Measurements from ENCODE around the gene TCN1.
"Not testable (repeated sequence)": the region's sequence is repeated elsewhere in the genome, so short reads cannot be mapped to it uniquely, and the experiment has no call there.

The TCN1 gene

DNA sequence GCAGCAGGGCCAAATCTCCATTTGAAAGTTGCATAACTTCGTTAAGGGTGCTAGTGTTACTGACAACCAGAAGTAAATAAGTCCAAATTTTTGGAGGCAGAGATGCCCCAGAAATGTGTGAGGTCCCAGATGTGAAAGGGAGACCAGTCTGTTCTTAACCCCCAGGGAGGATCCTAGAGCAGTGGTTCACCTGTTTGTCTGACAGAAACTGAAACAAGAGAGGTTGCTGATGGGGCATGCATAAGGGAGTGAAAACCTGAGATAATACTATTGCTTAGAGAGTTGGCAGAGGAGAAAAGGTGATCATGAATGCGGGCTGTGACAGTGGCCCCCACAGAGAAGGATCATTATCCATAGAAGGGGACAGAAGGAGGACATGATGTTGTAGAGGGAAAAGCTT lies 24.8 kb downstream of the TCN1 start:
- H3K27ac ChIP-seq (ENCODE audit: low read depth, low read length, severe bottlenecking), result no peak overlapping the region
- H3K9me3 ChIP-seq (ENCODE audit: control insufficient read depth, low read length), result no peaks in the 10 kb centered on the region
- H3K36me3 ChIP-seq (ENCODE audit: control insufficient read depth, insufficient read depth, low read length), result no peaks in the 10 kb centered on the region
- H3K4me3 ChIP-seq (ENCODE audit: extremely low read depth, insufficient read depth, low read length, poor library complexity, severe bottlenecking), result no peak overlapping the region
- H3K4me1 ChIP-seq (ENCODE audit: control insufficient read depth, insufficient read depth, low read length, poor library complexity, severe bottlenecking), result no peaks in the 10 kb centered on the region
- WGBS, 2 experiments (ENCODE audit: insufficient coverage in 2 of 2), result 85 to 88% methylated on average over 2 of the region's 2 CpGs

DNA sequence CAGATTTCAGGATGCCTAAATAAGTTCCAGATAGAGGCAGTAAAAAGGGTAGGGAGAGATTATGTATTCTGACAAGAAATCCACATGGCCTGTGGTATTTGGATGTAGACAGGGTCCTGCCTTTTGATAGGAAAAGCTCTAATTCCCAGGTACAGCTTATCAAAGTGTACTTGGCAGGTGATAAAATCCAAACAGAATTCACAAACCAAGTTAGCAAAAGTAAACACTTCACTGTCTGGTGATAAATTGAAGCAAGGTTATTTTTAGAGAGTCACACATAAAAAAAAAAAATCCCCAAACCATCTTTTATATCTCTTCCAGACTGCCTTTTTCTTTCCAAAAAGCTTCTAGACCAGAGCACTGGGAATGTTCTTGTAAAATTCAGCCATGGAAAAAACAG lies 26.7 kb downstream of the TCN1 start:
- Histone ChIP-seq H3K9me3 (ENCODE audit: control insufficient read depth, low read length) (no peaks in the 10 kb centered on the region), H3K36me3 (ENCODE audit: control insufficient read depth, insufficient read depth, low read length) (no peaks in the 10 kb centered on the region), H3K4me1 (ENCODE audit: control insufficient read depth, insufficient read depth, low read length, poor library complexity, severe bottlenecking) (no peaks in the 10 kb centered on the region), H3K27ac (ENCODE audit: low read depth, low read length, severe bottlenecking) (no peak overlapping the region), H3K4me3 (ENCODE audit: extremely low read depth, insufficient read depth, low read length, poor library complexity, severe bottlenecking) (no peak overlapping the region)

DNA sequence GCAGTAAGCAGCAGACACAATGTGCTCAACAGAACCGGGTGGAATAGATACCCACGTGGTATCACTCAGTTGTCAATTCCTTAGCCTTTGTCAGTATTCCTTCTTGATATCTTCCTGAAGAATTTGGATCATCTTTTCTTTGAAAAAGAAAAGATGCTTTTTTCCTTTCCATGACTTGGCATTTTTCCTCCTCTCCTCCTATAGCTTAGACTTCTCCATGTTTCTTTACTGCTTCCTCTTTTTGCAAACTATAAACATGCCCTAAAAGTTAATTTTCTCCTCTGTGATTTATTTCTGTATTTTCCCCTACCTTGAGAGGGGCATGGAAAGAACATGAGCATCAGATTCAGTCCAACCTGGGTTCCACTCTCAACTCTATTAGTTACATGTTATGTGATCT lies 32.7 kb downstream of the TCN1 start:
- H3K4me1 ChIP-seq (ENCODE audit: control insufficient read depth, insufficient read depth, low read length, poor library complexity, severe bottlenecking), result no peaks in the 10 kb centered on the region
- WGBS, 2 experiments (ENCODE audit: insufficient coverage in 2 of 2), result 92% methylated on average over 2 of the region's 2 CpGs; no CpG with 5 or more reads in 1 of the 2 experiments
- no peak overlapping the region for H3K4me3 ChIP-seq (ENCODE audit: extremely low read depth, insufficient read depth, low read length, poor library complexity, severe bottlenecking)
- no peaks in the 10 kb centered on the region for H3K36me3 ChIP-seq (ENCODE audit: control insufficient read depth, insufficient read depth, low read length)
- H3K9me3 ChIP-seq (ENCODE audit: control insufficient read depth, low read length), result no peaks in the 10 kb centered on the region
- H3K27ac ChIP-seq (ENCODE audit: low read depth, low read length, severe bottlenecking), result no peak overlapping the region

DNA sequence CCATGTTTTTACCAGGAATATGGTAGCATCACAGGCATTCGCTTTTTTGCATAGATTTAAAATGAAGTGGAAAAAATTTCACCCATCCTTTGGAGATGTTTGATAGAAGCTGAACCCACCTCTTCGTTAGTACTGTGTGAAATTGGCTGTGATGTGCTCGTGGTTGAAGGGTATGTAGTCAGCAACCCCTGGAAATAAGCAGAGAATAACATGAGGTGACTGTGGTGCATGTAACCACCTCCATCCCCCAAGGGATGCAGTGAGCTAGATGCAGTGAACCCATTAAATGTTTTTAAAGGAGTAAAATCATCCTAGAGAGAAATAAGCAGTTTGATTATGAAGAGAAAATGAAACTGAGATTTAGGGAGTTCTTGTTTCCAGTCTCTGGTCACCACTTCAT lies 36.9 kb downstream of the TCN1 start:
- Histone ChIP-seq H3K27ac (ENCODE audit: low read depth, low read length, severe bottlenecking) (no peak overlapping the region), H3K4me1 (ENCODE audit: control insufficient read depth, insufficient read depth, low read length, poor library complexity, severe bottlenecking) (no peaks in the 10 kb centered on the region), H3K4me3 (ENCODE audit: extremely low read depth, insufficient read depth, low read length, poor library complexity, severe bottlenecking) (no peak overlapping the region), H3K9me3 (ENCODE audit: control insufficient read depth, low read length) (no peaks in the 10 kb centered on the region), H3K36me3 (ENCODE audit: control insufficient read depth, insufficient read depth, low read length) (no peaks in the 10 kb centered on the region)
- 73 to 95% methylated on average over 2 to 3 of the region's 3 CpGs for WGBS, 2 experiments (ENCODE audit: insufficient coverage in 2 of 2)

DNA sequence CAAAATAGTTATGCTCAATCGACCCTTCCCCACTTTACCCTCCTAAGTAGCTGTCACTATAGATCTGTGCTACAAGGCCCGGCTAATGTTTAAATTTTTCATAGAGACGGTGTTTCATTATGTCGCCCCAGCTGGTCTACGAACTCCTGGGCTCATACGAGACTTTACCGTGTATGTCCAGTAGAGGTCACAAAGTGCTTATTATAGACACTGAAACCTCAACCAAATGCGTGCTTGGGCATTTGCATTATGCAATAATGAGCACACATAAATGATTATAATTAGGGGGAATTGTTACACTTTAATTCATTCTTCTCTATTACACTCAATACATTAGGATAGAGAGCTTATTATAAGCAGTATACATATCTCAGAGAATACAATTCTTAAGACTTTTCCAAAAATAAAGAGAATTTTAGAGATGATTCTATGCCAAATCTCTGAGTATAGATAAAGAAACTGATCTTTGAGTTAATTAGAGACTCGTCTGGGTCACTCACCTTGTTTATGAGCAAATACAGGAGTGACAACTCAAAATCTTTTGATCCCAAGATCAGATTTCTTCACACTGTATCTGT lies 43.2 kb downstream of the TCN1 start:
- H3K36me3 ChIP-seq (ENCODE audit: control insufficient read depth, insufficient read depth, low read length), result no peaks in the 10 kb centered on the region
- 59 to 64% methylated on average over 6 of the region's 9 CpGs for WGBS, 2 experiments (ENCODE audit: insufficient coverage in 2 of 2)
- no peak overlapping the region for H3K27ac ChIP-seq (ENCODE audit: low read depth, low read length, severe bottlenecking)
- H3K4me3 ChIP-seq (ENCODE audit: extremely low read depth, insufficient read depth, low read length, poor library complexity, severe bottlenecking), result no peak overlapping the region
- H3K9me3 ChIP-seq (ENCODE audit: control insufficient read depth, low read length), result no peaks in the 10 kb centered on the region
- H3K4me1 ChIP-seq (ENCODE audit: control insufficient read depth, insufficient read depth, low read length, poor library complexity, severe bottlenecking), result no peaks in the 10 kb centered on the region

DNA sequence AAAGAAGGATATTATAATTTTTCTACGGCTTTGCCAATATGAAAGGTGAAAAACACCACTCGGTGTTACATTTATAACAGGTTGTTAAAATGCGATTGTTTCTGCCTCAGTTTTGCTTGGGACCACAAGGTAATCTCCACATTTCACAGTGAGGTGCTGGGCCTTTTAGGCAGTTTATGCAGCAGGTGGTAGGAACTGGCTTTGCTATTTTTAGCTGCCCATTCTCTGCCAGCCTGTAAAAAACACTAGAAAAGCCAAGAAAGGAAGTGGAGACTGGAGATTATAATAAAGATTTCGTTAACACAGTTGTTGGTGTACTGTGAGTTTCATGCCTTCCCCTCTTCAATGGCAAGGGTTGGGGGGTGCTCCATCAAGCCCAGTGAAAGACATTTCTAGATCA lies 47.7 kb downstream of the TCN1 start:
- no peaks in the 10 kb centered on the region for H3K9me3 ChIP-seq (ENCODE audit: control insufficient read depth, low read length)
- no peak overlapping the region for H3K4me3 ChIP-seq (ENCODE audit: extremely low read depth, insufficient read depth, low read length, poor library complexity, severe bottlenecking)
- no peak overlapping the region for H3K27ac ChIP-seq (ENCODE audit: low read depth, low read length, severe bottlenecking)
- WGBS, 2 experiments (ENCODE audit: insufficient coverage in 2 of 2), result 90% methylated on average over 3 of the region's 4 CpGs; no CpG with 5 or more reads in 1 of the 2 experiments
- no peaks in the 10 kb centered on the region for H3K36me3 ChIP-seq (ENCODE audit: control insufficient read depth, insufficient read depth, low read length)
- no peaks in the 10 kb centered on the region for H3K4me1 ChIP-seq (ENCODE audit: control insufficient read depth, insufficient read depth, low read length, poor library complexity, severe bottlenecking)

DNA sequence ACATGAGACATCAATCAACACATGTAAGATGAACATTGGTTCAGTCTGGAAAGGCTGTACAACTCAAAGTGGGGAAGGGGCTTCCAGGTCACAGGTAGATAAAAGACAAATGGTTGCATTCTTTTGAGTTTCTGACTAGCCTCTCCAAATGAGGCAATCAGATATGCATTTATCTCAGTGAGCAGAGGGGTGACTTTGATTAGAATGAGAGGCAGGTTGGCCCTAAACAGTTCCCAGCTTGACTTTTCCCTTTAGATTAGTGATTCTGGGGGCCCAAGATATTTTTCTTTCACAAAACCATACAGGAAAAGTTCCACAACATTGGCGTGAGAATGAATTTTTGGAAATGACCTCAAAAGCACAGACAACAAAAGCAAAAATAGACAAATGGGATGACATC lies 49.9 kb downstream of the TCN1 start:
- no CpG with 5 or more reads among the region's 1 CpG for WGBS, 2 experiments (ENCODE audit: insufficient coverage in 2 of 2)
- H3K36me3 ChIP-seq (ENCODE audit: control insufficient read depth, insufficient read depth, low read length); H3K4me1 ChIP-seq (ENCODE audit: control insufficient read depth, insufficient read depth, low read length, poor library complexity, severe bottlenecking); H3K27ac ChIP-seq (ENCODE audit: low read depth, low read length, severe bottlenecking); H3K4me3 ChIP-seq (ENCODE audit: extremely low read depth, insufficient read depth, low read length, poor library complexity, severe bottlenecking); H3K9me3 ChIP-seq (ENCODE audit: control insufficient read depth, low read length): not testable (repeated sequence)

DNA sequence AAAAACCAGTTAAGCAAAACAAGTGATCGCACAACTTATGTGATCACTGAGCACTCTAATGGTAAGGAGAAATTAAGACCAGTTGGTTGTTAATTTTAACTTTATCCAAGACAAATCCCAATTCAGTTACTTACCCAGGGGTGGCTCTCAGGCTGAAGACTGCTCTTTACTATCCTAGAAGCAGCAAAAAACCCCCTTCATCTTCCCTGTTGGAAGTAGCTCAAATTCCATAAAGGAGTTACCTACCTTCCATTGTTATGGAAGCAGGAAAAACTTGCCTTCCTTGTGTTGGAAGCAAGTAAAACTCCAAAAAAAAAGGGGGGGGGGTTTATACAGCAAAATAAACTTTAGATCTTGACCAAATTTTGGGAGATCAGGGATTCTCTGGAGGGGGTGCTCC lies 50.5 kb downstream of the TCN1 start:
- Histone ChIP-seq H3K9me3 (ENCODE audit: control insufficient read depth, low read length) (no peaks in the 10 kb centered on the region), H3K4me3 (ENCODE audit: extremely low read depth, insufficient read depth, low read length, poor library complexity, severe bottlenecking) (no peak overlapping the region), H3K36me3 (ENCODE audit: control insufficient read depth, insufficient read depth, low read length) (no peaks in the 10 kb centered on the region), H3K27ac (ENCODE audit: low read depth, low read length, severe bottlenecking) (no peak overlapping the region), H3K4me1 (ENCODE audit: control insufficient read depth, insufficient read depth, low read length, poor library complexity, severe bottlenecking) (no peaks in the 10 kb centered on the region)
- no CpG with 5 or more reads among the region's 1 CpG for WGBS, 2 experiments (ENCODE audit: insufficient coverage in 2 of 2)

DNA sequence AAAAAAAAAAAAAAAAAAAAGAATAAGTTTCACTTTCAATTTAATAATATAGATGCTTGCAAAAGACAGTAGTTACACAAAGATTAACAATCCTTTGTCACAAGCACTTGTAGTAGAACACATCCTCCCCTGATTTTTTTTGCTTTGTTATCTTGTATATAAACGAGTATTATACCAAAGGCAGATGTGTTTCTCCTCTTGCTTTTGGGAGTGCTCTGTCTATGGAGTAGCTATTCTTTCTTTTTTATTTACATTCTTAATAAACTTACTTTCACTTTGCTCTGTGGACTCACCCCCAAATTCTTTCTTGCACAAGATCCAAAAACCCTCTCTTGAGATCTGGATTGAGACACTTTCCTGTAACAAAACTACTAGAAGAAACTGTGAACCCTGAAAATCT lies 52.3 kb downstream of the TCN1 start:
- H3K4me3 ChIP-seq (ENCODE audit: extremely low read depth, insufficient read depth, low read length, poor library complexity, severe bottlenecking), result no peak overlapping the region
- H3K4me1 ChIP-seq (ENCODE audit: control insufficient read depth, insufficient read depth, low read length, poor library complexity, severe bottlenecking), result peaks cover 4% of the 10 kb centered on the region
- H3K27ac ChIP-seq (ENCODE audit: low read depth, low read length, severe bottlenecking), result no peak overlapping the region
- no CpG with 5 or more reads among the region's 1 CpG for WGBS, 2 experiments (ENCODE audit: insufficient coverage in 2 of 2)
- H3K9me3 ChIP-seq (ENCODE audit: control insufficient read depth, low read length), result no peaks in the 10 kb centered on the region
- H3K36me3 ChIP-seq (ENCODE audit: control insufficient read depth, insufficient read depth, low read length), result no peaks in the 10 kb centered on the region

DNA sequence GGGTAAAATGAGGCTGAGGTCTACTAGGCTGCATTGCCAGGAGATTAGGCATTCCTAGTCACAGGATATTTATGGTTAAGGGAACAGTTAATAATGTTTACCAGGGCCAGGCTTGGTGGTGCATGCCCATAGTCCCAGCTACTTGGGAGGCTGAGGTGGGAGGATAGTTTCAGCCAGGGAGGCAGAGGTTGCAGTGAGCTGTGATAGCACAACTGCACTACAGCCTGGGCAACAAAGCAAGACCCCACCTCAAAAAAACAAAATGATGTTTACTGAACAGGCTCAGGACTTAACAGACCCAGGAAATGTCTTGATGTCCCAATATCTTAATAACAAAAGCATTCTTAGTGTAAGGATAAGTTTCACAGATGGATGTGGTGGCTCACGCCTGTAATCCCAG lies 52.9 kb downstream of the TCN1 start:
- H3K4me3 ChIP-seq (ENCODE audit: extremely low read depth, insufficient read depth, low read length, poor library complexity, severe bottlenecking), result no peak overlapping the region
- peaks cover 3% of the 10 kb centered on the region for H3K36me3 ChIP-seq (ENCODE audit: control insufficient read depth, insufficient read depth, low read length)
- no peaks in the 10 kb centered on the region for H3K9me3 ChIP-seq (ENCODE audit: control insufficient read depth, low read length)
- WGBS, 2 experiments (ENCODE audit: insufficient coverage in 2 of 2), result 100% methylated on average over 1 of the region's 1 CpG; no CpG with 5 or more reads in 1 of the 2 experiments
- H3K4me1 ChIP-seq (ENCODE audit: control insufficient read depth, insufficient read depth, low read length, poor library complexity, severe bottlenecking), result peaks cover 4% of the 10 kb centered on the region
- no peak overlapping the region for H3K27ac ChIP-seq (ENCODE audit: low read depth, low read length, severe bottlenecking)

DNA sequence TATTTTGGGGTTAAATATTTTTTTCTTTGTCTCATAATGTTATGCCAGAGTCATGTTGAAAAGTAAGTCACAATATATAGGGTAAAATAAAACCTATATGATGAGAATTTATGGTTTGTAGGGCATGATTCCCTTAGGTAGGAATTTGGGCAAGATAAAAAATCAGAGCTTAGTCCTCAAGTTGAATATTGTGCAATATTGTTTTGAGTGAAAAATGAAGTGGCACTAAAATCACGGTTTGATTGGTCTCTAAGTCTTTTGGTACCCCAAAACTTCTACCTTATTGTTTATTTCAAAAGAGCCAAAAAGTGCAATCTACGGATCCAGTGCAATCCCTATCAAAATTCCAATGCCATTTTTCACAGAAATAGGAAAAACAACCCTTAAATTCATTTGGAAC lies 54.1 kb downstream of the TCN1 start:
- Histone ChIP-seq H3K4me3 (ENCODE audit: extremely low read depth, insufficient read depth, low read length, poor library complexity, severe bottlenecking) (no peak overlapping the region), H3K4me1 (ENCODE audit: control insufficient read depth, insufficient read depth, low read length, poor library complexity, severe bottlenecking) (peaks cover 4% of the 10 kb centered on the region), H3K36me3 (ENCODE audit: control insufficient read depth, insufficient read depth, low read length) (peaks cover 15% of the 10 kb centered on the region), H3K9me3 (ENCODE audit: control insufficient read depth, low read length) (no peaks in the 10 kb centered on the region), H3K27ac (ENCODE audit: low read depth, low read length, severe bottlenecking) (no peak overlapping the region)
- 88 to 100% methylated on average over 1 to 2 of the region's 2 CpGs for WGBS, 2 experiments (ENCODE audit: insufficient coverage in 2 of 2)

Measured in mesodermal cell (in vitro differentiated cells).